ENCODE measurements around the gene TNFAIP3. TPM values are rescaled to one million over a fixed set of nuclear protein-coding genes. Genes with fewer than 3 reads are reported as not detected.
A peak's percentile ranks its signal among the peaks of the same experiment; 100 is the strongest.

TNFAIP3 gene
- total and polyA plus RNA-seq, 2 donors: 29.5 to 85.8 TPM

DNA sequence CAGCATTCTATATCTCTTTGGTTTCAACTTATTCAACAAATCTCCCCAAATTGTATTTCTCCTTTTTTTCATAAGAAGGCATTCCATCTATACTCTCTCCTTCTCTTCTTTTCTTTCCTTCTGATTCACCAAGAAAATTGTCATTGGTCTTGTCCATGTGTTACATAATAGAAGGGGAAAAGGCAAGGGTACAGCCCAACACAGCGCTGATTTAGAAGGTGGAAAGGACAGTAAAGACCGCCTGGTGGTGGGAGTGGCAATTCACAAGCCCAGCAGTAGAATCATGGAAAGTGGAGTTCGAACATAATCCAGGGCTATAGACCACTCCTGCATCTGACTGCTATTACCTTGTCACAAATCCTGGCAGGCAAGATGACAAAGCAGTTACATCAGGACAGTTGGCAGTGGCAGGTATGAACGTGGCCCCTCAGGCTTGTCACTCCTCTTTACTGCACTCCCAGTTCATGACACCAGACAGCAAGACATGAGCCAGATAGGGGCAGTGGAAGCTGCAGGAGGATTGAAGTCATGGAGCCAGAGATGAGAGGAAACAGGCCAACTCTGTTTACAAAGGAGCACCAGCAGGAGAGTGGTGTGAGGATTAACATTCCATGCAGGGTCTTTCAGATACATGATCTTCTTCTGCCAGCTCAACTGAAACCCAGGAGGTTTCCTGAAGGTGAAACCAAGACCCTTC is 2.1 kb upstream of the TNFAIP3 start:
- H3K27me3 ChIP-seq (ENCODE audit: control insufficient read depth in 2 of 2, insufficient read depth in 1 of 2, low read length in 1 of 2): no peaks in the 10 kb centered on the region
- peak overlapping the region in 1 of 2 donors; percentile 5 for H3K27ac ChIP-seq (ENCODE audit: low read depth in 1 of 2, low read length in 1 of 2)
- WGBS: 94% methylated on average over 4 of the region's 4 CpGs
- peaks cover 32 to 51% of the 10 kb centered on the region in 2 donors for H3K4me1 ChIP-seq (ENCODE audit: control insufficient read depth in 2 of 2, insufficient read depth in 2 of 2, low read length in 2 of 2)
- DNase-seq (ENCODE audit: low read depth in 6 of 9, low spot score in 9 of 9): no peak
- peak overlapping the region; percentile 1 to 98 for H3K4me3 ChIP-seq (ENCODE audit: low read length in 2 of 2)
- H3K9me3 ChIP-seq (ENCODE audit: control insufficient read depth in 2 of 2, insufficient read depth in 1 of 2, low read length in 1 of 2): no peaks in the 10 kb centered on the region
- H3K36me3 ChIP-seq (ENCODE audit: control insufficient read depth in 2 of 2, insufficient read depth in 2 of 2, low read length in 1 of 2): peaks cover 15 to 44% of the 10 kb centered on the region in 2 donors

DNA sequence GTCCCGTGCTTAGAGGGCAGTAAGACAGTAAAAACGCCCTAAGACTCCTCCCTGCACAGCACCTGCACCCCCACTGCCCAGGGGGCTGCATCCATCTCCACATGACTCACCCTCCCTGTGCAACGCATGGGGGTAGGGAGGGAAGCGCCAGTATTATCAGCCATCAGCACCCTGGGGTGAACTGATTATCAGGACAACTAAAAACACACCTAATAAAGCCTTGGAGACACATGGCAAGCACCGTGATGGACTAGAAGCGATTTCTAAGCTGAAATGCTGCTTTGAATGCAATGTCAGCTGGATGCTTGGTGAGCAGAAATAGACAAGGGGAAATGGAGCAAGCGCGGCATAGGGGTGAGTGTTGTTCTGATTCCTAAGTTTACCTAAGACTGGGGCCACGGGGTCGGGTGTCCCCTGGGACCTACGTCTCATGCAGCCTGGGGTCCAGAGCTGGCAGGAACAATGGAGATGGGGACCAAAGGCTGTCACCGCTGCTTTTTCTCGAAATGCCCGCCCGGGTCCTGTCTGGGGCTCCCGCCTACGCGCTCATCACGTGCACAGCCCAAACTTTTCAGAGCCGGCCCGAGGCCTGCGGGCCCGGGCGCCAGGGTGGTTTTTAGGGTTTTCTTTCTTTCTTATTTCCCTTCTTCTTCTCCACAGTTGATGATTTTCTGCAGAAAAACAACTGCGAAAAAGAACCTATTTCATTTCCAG is 702 bp upstream of the TNFAIP3 start:
- Histone ChIP-seq H3K4me3 (ENCODE audit: low read length in 2 of 2) (peak overlapping the region; percentile 68 to 98), H3K9me3 (ENCODE audit: control insufficient read depth in 2 of 2, insufficient read depth in 1 of 2, low read length in 1 of 2) (peaks cover 0 to 1% of the 10 kb centered on the region in 2 donors), H3K4me1 (ENCODE audit: control insufficient read depth in 2 of 2, insufficient read depth in 2 of 2, low read length in 2 of 2) (peaks cover 43 to 65% of the 10 kb centered on the region in 2 donors), H3K36me3 (ENCODE audit: control insufficient read depth in 2 of 2, insufficient read depth in 2 of 2, low read length in 1 of 2) (peaks cover 19 to 50% of the 10 kb centered on the region in 2 donors), H3K27me3 (ENCODE audit: control insufficient read depth in 2 of 2, insufficient read depth in 1 of 2, low read length in 1 of 2) (no peaks in the 10 kb centered on the region), H3K27ac (ENCODE audit: low read depth in 1 of 2, low read length in 1 of 2) (peak overlapping the region; percentile 84 to 92)
- 11% methylated on average over 25 of the region's 25 CpGs for WGBS
- no peak for DNase-seq (ENCODE audit: low read depth in 6 of 9, low spot score in 9 of 9)

DNA sequence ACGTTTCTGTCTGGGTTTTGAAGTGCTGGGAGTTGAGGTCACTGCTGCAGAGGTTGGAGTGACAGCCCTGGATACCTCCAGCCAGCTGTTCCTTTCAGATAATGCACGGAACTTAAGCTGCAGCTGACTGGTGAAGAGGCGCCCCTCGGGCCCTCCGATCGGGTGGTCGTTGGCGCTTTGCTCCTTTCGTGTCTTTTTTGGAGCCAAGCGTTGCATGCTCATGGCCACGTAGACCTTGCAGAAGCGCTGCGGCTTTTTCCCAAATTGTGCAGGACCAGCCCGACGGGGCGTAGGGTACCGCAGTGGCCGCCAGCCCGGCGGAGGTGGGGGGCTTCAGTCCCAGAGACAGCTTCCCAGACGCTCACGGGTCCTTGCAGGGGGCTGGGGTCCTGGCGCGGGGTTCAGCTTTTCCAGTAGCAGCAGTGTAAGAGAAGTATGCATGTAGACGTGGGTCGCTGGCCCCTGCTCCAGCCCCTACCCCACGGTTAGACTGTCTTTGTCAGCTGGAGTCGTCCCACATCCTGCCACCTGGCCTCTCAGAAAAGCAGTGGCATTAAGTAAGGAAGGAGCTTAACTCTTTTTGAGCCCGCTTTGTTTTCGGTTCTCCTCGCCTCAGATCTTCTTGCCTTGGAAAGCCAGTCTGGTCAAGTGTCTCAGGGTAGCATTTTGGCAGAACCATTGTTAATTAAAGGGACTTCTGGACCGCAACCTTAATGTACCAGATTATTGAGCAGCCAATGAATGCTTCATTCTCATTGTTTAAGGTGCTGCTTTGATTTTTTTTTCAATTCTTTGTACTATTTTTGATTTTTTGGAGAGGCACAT is 838 bp downstream of the TNFAIP3 start:
- Histone ChIP-seq H3K9me3 (ENCODE audit: control insufficient read depth in 2 of 2, insufficient read depth in 1 of 2, low read length in 1 of 2) (peaks cover 0 to 1% of the 10 kb centered on the region in 2 donors), H3K4me1 (ENCODE audit: control insufficient read depth in 2 of 2, insufficient read depth in 2 of 2, low read length in 2 of 2) (peaks cover 38 to 59% of the 10 kb centered on the region in 2 donors), H3K27ac (ENCODE audit: low read depth in 1 of 2, low read length in 1 of 2) (peak overlapping the region; percentile 93 to 97), H3K36me3 (ENCODE audit: control insufficient read depth in 2 of 2, insufficient read depth in 2 of 2, low read length in 1 of 2) (peaks cover 19 to 53% of the 10 kb centered on the region in 2 donors), H3K4me3 (ENCODE audit: low read length in 2 of 2) (peak overlapping the region; percentile 68 to 98), H3K27me3 (ENCODE audit: control insufficient read depth in 2 of 2, insufficient read depth in 1 of 2, low read length in 1 of 2) (no peaks in the 10 kb centered on the region)
- WGBS: 2% methylated on average over 32 of the region's 32 CpGs
- peak; percentile 70 to 94 (median 84) for DNase-seq (ENCODE audit: low read depth in 6 of 9, low spot score in 9 of 9)

DNA sequence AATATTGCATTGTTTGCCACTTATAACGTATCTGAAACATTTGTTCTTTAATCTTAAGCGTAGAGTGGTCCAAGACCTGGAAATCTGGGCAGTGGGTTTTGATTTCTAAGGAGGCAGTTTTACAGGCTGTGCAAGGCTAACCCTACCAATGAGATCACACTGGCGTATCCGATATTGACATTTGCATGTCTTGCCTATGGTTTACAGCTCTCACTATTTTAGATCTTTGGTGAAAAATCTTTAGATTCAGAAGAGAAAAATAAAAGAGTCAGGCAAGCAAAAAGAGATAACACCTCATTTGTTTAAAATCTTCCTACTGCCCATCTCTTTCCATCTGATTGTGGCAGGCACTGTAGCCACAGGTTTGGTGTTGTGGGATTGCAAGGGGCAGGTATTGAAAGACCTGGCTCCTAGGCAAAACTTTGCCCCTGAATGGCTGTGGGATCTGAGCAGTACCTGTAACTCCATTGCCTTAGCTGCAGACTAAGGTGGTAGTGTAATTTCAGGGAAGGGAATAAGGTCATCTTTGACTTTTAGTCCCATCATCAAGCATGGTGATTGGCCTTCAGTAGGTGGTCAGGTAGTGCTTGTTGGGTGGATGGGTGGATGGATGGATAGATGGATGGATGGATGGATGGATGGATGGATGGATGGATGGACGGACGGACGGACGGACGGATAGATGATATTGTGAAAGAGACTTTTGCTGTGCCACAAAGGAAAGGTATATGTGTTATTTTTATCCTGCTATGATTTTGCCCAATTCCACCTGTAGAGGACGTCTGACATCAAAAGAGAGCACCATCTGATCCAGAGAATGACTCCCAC is 1.9 kb downstream of the TNFAIP3 start:
- DNase-seq (ENCODE audit: low read depth in 6 of 9, low spot score in 9 of 9): peak in 1 of 9 donors; percentile 50
- Histone ChIP-seq H3K27me3 (ENCODE audit: control insufficient read depth in 2 of 2, insufficient read depth in 1 of 2, low read length in 1 of 2) (no peaks in the 10 kb centered on the region), H3K4me3 (ENCODE audit: low read length in 2 of 2) (peak overlapping the region; percentile 68 to 98), H3K36me3 (ENCODE audit: control insufficient read depth in 2 of 2, insufficient read depth in 2 of 2, low read length in 1 of 2) (peaks cover 16 to 53% of the 10 kb centered on the region in 2 donors), H3K27ac (ENCODE audit: low read depth in 1 of 2, low read length in 1 of 2) (peak overlapping the region; percentile 55 to 97), H3K9me3 (ENCODE audit: control insufficient read depth in 2 of 2, insufficient read depth in 1 of 2, low read length in 1 of 2) (peaks cover 0 to 1% of the 10 kb centered on the region in 2 donors), H3K4me1 (ENCODE audit: control insufficient read depth in 2 of 2, insufficient read depth in 2 of 2, low read length in 2 of 2) (peaks cover 31 to 52% of the 10 kb centered on the region in 2 donors)
- 62% methylated on average over 10 of the region's 10 CpGs for WGBS

DNA sequence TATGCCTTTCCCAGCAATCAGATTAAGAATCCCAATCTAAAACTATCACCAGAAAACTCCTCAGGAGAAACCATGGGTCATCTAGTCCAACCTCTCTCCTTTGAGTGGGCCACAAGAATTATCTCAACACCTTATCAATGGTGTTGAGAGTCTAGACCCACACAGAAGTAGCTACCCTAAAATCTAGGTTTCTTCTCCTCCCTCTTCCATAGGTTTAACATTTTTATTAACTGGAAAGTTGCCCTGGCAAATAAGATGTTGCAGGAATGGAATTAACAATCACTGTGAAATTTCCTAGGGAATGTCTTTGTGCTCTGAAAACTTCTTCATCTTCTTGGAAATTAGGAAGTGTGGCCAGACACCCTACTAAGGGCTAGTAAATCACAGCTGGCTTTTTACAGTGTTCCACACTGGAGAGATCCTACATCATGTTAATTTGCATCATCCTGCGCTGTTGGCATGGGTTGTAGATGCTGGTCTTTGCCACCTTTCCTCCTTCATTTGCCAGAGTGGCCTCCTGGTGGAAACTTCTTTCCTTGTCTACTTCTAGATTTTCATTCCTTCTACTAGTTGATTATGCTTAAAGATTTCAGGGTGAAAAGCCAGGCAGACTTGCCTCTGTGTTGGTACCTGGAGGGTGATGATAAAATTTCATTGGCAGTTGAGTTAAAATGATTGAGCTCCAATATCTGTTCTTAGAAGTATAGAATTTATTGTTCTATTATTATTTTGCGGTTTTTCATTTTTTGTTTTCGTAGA is 2.7 kb downstream of the TNFAIP3 start:
- Histone ChIP-seq H3K36me3 (ENCODE audit: control insufficient read depth in 2 of 2, insufficient read depth in 2 of 2, low read length in 1 of 2) (peaks cover 24 to 56% of the 10 kb centered on the region in 2 donors), H3K27me3 (ENCODE audit: control insufficient read depth in 2 of 2, insufficient read depth in 1 of 2, low read length in 1 of 2) (no peaks in the 10 kb centered on the region), H3K4me1 (ENCODE audit: control insufficient read depth in 2 of 2, insufficient read depth in 2 of 2, low read length in 2 of 2) (peaks cover 31 to 54% of the 10 kb centered on the region in 2 donors), H3K27ac (ENCODE audit: low read depth in 1 of 2, low read length in 1 of 2) (peak overlapping the region; percentile 73 to 97), H3K4me3 (ENCODE audit: low read length in 2 of 2) (peak overlapping the region; percentile 68 to 98), H3K9me3 (ENCODE audit: control insufficient read depth in 2 of 2, insufficient read depth in 1 of 2, low read length in 1 of 2) (peaks cover 0 to 1% of the 10 kb centered on the region in 2 donors)
- DNase-seq (ENCODE audit: low read depth in 6 of 9, low spot score in 9 of 9): peak in 1 of 9 donors; percentile 49
- 93% methylated on average over 3 of the region's 3 CpGs for WGBS

DNA sequence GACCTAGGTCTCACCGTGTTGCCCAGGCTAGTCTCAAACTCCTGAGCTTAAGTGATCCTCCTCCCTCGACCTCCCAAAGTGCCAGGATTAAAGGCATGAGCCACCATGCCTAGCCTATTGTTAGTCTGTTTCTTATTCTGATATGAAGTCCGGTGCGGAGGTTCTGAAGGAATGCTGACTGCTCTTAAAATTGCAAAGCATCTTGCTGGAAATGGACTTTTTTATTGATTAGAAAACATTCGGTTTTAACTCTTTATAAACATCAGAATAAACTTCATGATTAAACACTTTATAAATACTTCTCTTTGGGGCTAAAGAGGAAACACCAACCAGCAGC is 3.2 kb downstream of the TNFAIP3 start:
- DNase-seq (ENCODE audit: low read depth in 6 of 9, low spot score in 9 of 9): no peak
- Histone ChIP-seq H3K4me3 (ENCODE audit: low read length in 2 of 2) (peak overlapping the region; percentile 68 to 98), H3K27me3 (ENCODE audit: control insufficient read depth in 2 of 2, insufficient read depth in 1 of 2, low read length in 1 of 2) (no peaks in the 10 kb centered on the region), H3K9me3 (ENCODE audit: control insufficient read depth in 2 of 2, insufficient read depth in 1 of 2, low read length in 1 of 2) (peaks cover 0 to 1% of the 10 kb centered on the region in 2 donors), H3K27ac (ENCODE audit: low read depth in 1 of 2, low read length in 1 of 2) (peak overlapping the region; percentile 68 to 97), H3K4me1 (ENCODE audit: control insufficient read depth in 2 of 2, insufficient read depth in 2 of 2, low read length in 2 of 2) (peaks cover 25 to 54% of the 10 kb centered on the region in 2 donors), H3K36me3 (ENCODE audit: control insufficient read depth in 2 of 2, insufficient read depth in 2 of 2, low read length in 1 of 2) (peaks cover 24 to 57% of the 10 kb centered on the region in 2 donors)
- 81% methylated on average over 5 of the region's 5 CpGs for WGBS

DNA sequence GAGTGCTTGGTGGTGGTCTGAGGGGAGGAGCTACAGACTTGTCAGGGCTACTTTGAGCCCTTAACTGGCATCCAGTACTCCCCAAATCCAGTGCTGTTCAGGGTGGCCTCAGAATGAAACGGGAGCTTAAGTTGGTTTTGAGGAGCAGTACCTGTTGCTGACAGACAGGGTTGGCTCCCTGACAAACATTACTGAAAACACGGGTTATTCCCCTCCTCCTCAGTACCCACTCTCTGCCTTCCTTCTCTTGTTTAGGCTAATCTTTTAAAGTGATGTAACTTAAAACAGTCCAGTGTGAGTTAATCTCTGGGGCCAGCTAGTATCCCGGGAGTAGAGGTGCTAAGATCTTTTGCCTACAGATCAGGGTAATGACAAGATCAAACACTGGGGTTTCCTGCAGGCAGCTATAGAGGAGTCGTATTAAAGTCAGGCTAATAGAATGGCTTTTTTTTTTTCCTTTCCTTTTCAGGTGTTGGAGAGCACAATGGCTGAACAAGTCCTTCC is 3.7 kb downstream of the TNFAIP3 start:
- no peaks in the 10 kb centered on the region for H3K27me3 ChIP-seq (ENCODE audit: control insufficient read depth in 2 of 2, insufficient read depth in 1 of 2, low read length in 1 of 2)
- peak overlapping the region; percentile 68 to 97 for H3K27ac ChIP-seq (ENCODE audit: low read depth in 1 of 2, low read length in 1 of 2)
- peaks cover 0 to 1% of the 10 kb centered on the region in 2 donors for H3K9me3 ChIP-seq (ENCODE audit: control insufficient read depth in 2 of 2, insufficient read depth in 1 of 2, low read length in 1 of 2)
- peaks cover 29 to 60% of the 10 kb centered on the region in 2 donors for H3K36me3 ChIP-seq (ENCODE audit: control insufficient read depth in 2 of 2, insufficient read depth in 2 of 2, low read length in 1 of 2)
- peak in 1 of 9 donors; percentile 60 for DNase-seq (ENCODE audit: low read depth in 6 of 9, low spot score in 9 of 9)
- WGBS: 3% methylated on average over 4 of the region's 4 CpGs
- peak overlapping the region; percentile 68 to 98 for H3K4me3 ChIP-seq (ENCODE audit: low read length in 2 of 2)
- peaks cover 20 to 52% of the 10 kb centered on the region in 2 donors for H3K4me1 ChIP-seq (ENCODE audit: control insufficient read depth in 2 of 2, insufficient read depth in 2 of 2, low read length in 2 of 2)

Data from thymus (tissue), 11 donors.